Measurements from ENCODE around the gene DOCK2.
"Not testable (repeated sequence)": the region's sequence is repeated elsewhere in the genome, so short reads cannot be mapped to it uniquely, and the experiment has no call there.

The DOCK2 gene

DNA sequence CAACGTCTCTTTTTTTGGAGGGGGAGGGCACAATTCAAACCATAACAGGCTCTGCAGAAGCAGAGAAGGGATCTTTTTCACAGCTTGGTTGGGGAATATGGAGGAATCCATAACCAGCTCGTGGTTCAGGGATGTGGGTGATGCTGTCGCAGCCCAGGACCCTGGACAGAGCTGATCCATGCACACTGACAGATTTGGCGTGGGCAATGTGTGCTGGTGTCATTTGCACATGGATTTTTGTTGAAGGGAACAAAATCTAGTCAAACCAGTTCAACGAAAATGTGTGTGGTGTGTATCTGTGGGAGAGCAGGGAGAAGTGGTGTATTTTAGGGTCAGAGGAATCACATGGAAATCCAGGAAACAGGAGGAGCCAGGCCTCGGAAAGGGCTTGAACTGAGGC lies 4.2 kb downstream of the DOCK2 start:
- DNase-seq, result peak; percentile 49

DNA sequence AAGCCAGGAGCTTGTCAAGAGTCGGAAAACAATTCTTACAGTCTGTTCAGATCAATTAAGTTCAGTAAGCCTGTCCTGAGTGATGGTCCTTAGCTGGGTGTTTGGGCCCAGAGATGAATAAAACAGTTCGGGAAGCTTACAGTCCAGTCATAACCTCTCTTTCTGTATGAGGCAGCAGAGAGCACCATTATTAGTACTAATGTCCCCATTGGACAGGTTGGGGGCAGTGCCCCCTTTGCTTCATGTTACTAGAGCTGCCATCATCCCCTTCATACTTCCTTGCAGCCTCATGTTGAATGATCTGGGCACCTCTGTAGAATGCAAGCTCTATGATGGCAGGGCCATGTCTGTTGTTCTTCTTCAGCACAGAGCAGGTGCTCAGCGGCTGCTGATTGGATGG lies 9.8 kb downstream of the DOCK2 start:
- DNase-seq, result no peak

DNA sequence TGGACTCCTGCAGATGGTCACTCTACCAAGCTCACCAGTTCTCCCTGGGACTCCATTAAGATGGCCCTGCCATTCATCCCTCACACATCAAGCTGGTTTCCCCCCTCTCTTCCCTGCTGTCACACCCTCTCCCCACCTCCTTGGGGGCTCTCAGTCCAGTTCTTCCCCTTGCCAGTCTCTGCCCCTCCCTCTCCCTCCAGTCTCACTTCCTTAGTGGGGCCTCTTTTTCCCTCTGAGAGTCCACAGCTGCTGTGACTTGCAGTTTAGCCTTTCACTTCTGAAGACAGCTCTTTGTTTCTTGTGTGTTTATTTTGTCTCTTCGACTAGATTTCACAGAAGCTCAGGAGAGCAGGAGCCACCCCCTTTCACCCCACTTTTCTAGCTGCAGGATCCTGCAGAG lies 10.5 kb downstream of the DOCK2 start:
- DNase-seq, result no peak

DNA sequence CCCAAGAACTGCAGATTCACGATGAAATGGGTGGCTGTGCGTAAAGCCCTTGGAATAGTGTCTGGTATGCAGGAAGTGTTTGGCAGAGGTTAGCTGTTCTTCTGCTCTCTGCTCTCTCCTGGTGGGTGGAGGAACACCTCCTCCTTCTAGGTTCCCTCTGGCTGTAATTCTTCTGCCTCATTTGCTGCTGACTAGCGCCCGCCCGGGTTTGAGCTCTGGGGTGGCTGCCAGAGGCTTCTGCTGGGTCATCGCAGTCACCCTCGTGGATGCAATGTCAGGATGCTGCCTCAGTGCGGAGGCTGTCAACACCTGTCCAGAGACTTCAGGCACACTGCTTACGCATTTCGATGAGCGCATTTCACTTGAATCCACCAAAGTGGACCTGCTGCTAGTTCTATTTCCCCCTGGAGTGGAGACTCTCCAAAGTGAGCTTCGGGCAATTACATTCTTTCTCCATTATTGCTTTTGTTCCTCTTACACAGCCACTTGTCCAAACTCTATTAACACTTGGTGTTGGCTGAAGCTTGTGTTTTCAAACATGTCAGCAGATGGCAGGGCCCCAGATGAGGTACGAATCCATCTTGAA lies 11.7 kb downstream of the DOCK2 start:
- peak; percentile 57 for DNase-seq

DNA sequence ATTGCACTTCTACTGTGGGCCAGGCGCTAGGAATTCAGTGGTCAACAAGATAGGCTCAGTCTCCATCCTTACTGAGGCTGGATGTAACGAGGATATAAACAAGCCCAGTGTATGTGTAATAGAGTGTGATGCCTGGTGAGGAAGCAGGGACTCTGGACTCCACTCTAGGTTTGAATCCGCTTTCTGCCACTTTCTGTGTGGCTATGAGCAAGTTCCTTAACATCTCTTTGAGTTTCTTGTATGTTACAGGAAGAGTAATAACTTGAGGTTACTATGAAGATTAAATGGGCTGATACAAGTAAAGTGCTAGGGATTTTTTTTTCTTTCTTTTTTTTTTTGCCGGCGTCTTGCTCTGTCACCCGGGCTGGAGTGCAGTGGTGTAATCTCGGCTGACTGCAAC lies 12.4 kb downstream of the DOCK2 start:
- DNase-seq, result no peak

DNA sequence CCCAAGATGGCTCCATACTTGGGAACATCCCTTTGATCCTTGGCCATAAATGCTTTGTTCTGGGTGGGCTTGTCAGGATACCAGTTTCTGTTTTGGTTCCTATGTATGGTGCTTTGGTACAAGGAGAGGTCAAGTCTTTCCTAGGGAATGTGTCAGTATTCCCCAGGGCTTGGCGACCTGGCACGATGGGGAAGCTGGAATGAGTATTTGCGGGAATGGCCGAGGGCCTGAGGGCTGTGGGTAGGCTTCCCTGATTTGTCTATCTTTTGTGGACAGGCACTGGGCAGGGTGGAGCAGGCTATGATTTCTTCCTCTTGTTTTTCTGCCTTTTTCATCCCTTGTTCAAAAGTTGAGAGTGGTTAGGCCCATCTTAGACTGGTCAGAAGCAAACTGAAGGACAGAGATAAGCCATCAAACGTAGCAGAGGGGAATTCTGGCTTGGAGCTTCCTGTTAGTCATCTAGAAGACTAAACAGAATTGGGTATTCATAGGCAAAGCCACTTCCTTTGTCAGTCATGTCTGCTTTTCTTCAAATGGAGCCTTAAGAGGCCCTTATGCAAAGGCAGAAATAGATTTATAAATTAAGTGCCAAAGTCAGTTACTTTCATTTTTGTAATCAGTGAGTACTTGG lies 13.7 kb downstream of the DOCK2 start:
- peak; percentile 76 for DNase-seq

DNA sequence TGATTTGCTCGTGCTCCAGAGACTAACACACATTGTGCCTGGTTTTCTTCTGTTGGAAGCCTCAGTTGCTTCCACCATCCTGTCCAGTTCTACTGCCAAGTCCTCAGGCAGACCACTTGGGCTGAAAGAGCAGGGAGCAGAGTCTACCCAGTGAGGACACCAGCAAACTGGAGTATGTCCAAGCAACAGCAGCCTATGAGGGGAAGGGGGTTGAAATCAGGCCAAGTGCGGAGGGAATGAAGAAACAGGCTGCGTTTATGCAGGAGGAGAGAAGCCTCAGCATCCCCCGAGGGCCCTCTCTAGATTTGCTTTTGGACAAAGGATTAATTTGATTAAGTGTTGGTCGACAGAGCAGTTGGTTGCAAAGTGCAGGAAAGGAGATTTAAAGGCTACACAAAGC lies 14.5 kb downstream of the DOCK2 start:
- no peak for DNase-seq

DNA sequence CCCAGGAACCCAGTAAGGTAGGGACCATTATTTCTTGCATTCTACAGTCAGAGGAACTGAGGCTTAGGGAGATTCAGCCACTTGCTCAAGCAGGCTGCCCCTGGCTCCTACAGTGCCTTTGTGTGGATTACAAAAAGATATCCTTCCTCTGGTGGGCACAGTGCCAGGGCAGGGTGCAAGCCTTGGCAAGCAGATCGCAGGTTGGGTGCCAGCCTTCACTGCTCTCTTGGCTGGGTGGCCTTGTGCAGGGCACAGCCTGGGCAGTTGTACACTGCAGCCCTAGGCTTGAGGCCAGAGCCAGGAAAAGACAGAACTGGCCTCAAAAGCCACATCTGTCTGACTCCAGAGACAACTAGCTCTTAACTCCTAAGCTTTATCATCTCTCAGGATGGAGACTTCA lies 15.0 kb downstream of the DOCK2 start:
- DNase-seq, result no peak

DNA sequence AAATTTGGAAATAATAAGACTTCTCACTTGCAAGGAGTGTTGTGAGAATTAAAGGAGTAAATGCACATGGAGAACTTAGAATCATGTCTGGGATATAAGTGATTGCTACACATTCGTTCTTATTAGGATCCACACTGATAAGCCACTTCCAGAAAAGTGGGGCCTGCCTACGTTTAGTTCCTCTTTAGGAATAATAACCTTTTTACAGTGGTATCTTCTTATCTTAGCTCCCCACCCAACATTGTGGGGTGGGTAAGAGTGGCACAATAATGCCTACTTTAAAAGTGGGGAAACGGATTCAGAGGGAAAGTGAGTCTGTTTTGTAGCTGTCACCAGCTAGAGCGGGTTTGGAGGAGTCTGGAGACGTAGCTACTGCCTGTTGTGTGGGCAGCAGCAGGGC lies 16.0 kb downstream of the DOCK2 start:
- DNase-seq, result no peak

DNA sequence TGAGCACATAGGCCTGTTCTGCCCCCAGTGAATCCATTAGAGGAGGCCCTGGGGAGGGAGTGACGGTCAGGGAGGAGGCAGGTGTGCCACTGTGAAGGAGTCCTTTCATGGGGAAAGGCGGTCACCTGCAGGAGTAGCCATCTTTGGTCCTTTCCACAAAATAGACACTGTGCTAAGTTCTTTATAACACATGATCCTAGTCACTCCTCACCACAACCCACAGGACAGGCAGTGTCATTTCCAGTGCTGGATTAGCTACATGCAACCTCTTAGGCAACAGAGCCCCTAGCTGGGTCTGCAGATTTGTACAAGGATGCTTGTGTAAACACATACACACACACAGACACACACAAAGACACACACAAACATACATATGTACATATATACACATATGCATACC lies 18.3 kb downstream of the DOCK2 start:
- no peak for DNase-seq

DNA sequence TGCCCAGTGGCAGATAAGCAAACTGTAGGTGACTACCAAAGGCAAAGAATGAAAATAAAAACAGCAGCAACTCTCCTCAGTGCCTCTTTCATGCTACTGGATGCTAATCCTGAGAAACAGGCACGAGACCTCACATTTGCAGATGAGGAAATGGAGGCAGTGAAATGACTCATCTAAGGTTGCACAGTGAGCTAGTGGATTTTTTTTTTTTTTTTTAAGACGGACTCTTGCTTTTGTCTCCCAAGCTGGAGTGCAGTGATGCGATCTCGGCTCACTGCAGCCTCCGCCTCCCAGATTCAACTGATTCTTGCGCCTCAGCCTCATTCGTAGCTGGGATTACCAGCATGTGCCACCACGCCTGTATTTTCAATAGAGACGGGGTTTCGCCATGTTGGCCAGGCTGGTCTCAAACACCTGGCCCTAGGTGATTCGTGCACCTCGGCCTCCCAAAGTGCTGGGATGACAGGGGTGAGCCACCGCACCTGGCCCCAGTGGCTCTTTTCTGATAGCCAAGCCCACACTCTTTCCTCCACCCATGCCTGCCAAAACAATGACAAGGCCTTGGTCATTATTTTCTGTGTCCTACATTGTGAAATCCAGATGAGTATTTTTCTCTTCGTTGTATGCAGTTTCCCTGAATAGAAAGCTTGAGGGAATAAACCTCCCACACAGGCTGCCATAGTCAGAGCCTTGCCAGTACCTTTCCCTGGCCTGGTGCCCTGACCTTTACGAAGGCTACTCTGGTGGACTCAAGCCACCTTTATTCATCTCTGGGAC lies 19.2 kb downstream of the DOCK2 start:
- DNase-seq, result no peak

DNA sequence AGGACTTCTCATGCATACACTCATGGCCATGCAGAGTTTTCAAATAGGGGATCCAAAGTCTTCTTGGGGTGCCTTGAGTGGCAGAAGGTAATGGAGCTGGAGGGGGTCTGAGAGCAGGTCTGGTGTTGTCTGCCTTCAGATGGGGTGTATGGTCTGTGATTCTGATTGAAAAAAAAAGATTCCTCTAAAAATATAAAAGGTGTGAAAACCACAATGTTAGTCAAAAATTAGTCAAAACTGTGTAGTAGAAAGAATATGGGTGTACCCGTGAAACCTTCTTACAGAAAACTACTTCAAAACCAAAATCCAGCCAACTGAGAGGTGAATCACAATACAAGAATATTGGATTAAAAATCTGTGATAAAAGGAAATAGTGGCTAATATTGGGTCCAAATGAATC lies 20.1 kb downstream of the DOCK2 start:
- DNase-seq, result no peak

DNA sequence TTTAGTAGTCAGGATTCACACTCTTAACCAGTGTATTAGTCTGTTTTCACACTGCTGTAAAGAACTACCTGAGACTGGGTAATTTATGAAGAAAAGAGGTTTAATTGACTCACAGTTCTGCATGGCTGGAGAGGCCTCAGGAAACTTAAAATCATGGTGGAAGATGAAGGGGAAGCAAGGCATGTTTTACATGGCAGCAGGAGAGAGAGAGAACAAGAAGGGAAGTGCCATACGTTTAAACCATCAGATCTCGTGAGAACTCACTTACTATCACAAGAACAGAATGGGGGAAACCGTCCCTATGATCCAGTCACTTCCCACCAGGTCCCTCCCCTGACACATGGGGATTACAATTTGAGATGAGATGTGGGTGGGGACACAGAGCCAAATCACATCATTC lies 25.4 kb downstream of the DOCK2 start:
- DNase-seq, result not testable (repeated sequence)

DNA sequence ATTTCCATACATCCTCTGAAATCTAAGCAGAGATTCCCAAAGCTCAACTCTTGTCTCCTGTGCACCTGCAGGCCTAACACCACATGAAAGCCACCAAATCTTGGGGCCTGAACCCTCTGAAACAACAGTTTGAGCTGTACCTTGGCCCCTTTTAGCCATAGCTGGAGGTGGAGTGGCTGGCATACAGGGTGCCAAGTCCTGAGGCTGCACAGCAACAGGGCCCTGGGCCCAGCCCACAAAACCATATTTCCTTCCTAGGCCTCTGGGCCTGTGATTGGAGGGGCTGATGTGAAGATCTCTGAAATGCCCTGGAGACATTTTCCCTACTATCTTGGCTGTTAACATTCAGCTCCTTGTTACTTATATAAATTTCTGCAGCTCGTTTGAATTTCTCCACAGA lies 26.5 kb downstream of the DOCK2 start:
- no peak for DNase-seq

DNA sequence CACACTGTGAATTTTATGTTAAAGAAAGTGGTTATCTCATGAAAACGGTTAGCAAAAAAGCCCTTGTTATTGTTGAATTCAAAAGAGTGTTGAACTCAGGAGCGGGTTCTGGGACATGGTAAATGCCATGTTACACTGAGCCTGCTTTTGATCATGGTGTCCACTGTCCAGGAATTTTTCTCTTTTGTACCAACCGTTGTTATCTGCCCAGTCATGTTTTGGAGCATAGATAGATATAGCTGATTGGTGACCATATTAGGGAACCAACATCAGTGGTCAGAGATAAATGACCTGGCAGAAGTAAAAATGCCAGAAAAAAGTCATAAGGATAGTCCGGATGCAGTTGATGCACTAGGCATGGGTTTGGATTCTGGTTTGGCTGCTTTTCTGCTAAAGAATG lies 29.3 kb downstream of the DOCK2 start:
- DNase-seq, result no peak

DNA sequence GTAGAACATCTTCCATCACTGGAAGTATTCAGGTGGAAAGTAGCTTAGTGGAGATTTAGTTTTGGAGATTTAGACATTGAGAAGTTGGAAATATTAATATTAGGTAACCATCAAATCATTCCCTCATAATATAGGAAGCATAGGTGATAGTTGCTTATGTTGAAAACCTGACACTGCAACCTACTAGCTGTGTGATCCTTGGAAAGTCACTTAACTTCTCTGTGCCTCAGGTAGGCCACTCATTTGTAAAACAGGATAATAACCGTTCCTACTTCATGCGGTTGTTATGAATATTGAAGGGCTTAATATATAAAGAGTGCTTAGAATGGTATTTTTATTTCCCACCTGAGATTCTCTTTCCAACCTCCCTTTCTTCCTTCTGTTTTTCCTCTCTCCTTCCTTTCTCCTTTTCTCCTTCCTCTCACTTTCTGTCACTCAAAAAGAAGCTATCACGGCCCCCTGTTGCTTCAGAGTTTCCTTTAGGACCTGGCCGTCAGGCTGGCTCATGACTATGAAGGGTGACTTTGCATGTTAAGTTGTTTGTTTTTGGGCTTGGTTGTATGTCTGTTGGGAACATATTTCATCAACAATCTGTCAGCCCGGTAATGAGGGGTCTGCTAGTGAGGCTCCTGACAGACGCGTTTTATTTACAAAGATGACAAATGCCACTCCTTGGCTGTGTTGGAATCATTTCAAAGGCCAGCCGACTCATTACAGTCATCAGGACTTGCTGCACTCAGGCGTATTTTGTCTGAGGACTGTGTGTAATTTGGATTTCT lies 31.0 kb downstream of the DOCK2 start:
- peak; percentile 43 for DNase-seq

DNA sequence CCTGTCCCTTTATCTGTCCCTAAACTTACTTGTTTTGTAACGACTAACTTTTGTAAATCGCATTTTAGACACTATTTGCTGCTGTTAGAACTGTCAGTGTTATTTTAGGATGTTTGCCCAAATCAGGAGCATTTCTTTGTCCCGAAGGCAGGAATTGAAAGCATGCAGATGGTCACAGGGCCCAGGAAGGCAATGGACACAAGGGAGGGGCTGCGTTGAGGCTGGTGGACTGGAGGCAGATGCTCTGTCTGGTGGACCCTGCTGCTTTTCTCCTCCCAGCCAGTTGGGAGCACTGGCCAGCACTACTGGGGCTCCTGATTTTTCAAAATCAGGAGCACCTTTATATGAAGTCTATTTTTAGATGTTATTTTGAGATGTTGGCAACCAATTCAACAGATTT lies 31.7 kb downstream of the DOCK2 start:
- peak; percentile 39 for DNase-seq

DNA sequence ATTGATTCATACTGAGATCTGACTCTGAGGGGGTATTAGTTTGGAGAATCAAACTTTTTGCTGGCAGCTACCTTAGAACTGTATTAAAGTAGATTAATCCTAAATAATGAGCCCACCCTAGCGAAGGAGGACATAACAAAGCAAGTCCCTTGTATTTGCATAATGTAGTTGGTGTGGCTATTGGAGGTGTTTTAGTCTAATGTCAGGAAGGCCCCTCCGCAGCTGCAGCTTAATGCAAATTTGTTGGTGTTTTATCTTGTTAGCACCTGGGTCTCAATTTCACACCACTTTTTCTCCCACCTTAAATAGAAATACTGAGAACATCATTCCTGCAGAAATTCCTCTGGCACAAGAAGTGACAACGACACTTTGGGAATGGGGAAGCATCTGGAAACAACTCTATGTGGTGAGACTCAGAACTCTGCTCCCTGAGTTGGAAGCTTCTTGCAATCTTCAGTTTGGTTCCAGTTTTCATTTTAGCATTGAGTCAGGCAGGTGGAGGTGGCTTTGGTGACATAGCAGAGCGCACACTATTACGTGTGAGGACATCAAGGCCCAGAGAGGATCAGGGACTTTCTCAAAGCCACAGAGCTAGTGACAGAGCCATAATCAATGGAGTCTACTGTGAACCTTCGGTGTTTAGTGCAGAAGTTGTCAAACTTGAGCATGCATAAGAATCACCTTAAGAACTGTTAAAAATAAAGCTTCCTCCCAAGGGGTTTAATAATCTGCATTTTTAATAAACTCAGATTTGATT lies 33.9 kb downstream of the DOCK2 start:
- no peak for DNase-seq

DNA sequence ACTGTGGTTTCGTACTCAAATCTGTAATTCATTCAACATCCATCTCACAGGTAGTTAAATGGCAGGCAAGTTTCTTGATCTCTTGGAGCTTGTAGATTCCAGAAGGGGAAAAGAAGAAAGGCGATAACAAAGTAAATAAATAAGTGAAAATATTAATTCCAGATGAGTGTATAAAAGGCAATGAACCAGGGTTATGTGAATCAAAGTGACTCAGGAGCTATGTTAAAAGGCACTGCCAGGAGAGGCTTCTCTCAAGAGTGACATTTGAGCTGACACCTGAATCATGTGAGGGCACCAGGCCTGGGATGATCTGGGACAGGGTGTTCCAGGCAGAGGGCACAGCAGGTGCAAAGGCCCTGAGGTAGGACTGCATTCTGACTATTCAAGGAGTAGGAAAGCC lies 45.0 kb downstream of the DOCK2 start:
- no peak for DNase-seq

DNA sequence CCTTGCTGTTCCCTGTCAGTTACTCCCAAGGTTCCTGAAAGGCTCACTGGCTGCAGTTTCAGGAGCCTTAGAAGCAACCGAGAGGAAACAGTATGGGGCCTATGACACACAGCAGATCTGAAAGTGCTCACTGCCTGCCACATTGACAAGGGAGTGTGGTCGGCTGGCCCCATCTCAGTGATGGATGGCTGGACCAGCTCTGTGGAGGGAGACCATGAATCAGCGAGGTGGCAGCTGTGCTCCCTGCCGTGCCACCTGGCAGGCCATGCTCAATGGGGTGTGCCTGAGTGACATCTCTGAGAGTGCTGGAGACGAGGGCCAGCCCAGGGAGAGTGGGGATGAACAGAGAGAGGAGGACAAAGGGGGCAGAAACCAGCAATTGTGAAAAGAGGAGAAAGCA lies 49.1 kb downstream of the DOCK2 start:
- no peak for DNase-seq

DNA sequence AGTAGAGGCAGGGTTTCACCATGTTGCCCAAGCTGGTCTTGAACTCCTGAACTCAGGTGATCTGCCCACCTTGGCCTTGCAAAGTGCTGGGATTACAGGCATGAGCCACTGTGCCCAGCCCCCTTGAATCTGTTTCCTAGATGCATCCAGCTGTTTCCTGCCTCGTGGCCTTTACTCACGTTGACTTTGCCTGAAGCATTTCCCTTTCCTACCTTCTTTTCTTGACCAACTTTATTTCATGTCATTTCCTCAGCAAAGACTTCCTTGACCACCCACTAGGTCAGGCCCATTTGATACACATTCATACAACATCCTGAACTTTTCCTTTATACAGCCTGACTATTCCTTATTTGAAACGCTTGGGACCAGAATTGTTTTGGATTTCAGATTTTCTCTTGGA lies 51.0 kb downstream of the DOCK2 start:
- no peak for DNase-seq

DNA sequence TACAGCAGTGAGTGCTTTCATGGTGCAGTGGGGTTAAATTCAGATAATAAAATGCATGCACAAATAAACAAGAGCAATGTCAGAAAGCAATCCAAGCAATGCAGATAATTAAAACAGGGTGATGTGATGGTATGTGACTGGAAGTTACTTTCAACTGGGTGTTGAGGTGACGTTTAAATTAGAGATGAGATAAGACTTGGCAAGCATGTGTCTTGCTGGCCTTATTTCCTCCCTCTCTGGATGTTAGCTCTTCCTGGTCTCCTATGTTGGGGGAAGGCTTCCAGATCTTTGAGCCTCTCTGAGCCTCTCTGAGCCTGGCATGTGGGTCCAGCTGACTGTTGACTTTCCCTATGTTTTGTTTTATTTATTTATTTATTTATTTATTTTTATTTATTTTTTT lies 54.4 kb downstream of the DOCK2 start:
- DNase-seq, result peak; percentile 66

DNA sequence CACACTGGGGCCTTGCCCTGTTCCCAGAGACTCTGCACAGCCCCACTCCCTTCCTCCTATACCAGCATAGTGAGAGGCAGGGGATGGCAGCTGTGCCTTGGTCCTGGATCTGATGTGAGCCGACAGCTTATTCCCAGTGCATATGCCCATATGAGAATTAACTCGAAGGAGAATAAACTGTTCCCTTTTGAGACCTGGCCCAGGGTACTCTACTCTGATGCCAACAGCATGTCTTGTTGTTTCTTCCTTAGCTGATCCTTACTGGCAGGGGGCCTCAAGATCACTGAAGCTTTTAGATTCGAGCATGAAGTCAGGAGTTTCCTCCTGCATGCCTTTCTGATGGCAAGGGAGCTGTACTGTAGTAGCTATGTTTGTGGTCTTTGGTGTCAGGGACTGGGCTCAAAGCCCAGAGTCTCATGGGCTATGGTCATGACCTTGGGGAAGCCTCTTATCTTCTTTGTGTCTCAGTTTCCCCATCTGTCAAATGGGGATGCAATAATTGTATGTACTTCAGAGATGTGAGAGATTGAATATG lies 57.1 kb downstream of the DOCK2 start:
- peak; percentile 57 for DNase-seq
